Transverse colon (tissue), 3 donors: ENCODE data around the gene SLC7A14.

ENCODE experiments used
- POLR2A ChIP-seq: fragments of 450-650 bp; IDR thresholded peaks from one replicate; pipeline ENCODE4 v1.6.1; 2016; ENCODE audit warnings: antibody characterized with exemption, mild to moderate bottlenecking, moderate library complexity
- TF ChIP-seq, protein P1 (sequence below), 5 experiments: fragments of 200-600 bp in 3 of 5; fragments of 450-650 bp in 2 of 5; sonication (generic) in 3 of 5; IDR thresholded peaks; 1 replicate in 2 of 5; 2 replicates in 3 of 5; pipeline ENCODE4 v1.5.1; 2016 to 2017; ENCODE audit warnings: antibody characterized with exemption in 5 of 5, inconsistent platforms in 3 of 5, mild to moderate bottlenecking in 2 of 5, moderate library complexity in 1 of 5

DNA sequence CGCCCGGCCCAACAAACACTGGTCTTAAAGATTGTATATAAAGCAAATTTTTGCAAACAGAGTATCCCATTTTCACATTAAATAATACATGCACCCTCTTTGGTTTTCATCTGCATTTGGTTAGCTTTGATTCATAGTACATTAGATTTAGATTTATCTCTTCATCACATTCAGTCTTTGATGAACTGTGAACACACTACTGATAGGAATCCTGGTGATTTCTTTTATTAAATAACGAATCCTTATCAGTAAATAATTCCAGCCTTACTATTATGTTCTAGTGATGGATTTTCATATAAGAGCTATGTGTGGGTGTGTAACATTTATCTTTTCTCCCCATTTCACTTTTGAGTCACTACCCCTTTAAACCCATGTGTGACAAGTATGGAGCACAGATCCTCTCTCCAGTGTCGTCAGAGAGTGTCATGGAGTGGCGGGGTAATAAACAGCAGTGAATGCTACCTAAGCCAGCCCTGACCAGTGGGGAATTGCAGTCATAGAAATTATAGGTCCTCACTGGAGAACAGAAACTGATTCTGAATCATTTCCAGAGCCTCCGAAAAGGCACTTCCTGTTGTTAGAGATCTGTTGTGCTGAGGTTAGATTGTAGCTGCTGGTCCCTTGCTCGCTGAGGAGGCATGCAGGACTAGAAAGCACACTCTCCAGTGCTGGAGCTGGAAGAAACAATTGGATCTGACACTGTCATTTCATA lies 22.0 kb downstream of the SLC7A14 start:
- TF ChIP-seq, protein P1, sequence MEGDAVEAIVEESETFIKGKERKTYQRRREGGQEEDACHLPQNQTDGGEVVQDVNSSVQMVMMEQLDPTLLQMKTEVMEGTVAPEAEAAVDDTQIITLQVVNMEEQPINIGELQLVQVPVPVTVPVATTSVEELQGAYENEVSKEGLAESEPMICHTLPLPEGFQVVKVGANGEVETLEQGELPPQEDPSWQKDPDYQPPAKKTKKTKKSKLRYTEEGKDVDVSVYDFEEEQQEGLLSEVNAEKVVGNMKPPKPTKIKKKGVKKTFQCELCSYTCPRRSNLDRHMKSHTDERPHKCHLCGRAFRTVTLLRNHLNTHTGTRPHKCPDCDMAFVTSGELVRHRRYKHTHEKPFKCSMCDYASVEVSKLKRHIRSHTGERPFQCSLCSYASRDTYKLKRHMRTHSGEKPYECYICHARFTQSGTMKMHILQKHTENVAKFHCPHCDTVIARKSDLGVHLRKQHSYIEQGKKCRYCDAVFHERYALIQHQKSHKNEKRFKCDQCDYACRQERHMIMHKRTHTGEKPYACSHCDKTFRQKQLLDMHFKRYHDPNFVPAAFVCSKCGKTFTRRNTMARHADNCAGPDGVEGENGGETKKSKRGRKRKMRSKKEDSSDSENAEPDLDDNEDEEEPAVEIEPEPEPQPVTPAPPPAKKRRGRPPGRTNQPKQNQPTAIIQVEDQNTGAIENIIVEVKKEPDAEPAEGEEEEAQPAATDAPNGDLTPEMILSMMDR (IDR thresholded peaks at IDR 0.05), result no peak
- TF ChIP-seq POLR2A, result no peak
